Upper lobe of left lung (tissue), 6 donors: Measurements from ENCODE around the gene CDC42BPA. TPM values are rescaled to one million over a fixed set of nuclear protein-coding genes. Genes with fewer than 3 reads are reported as not detected.

Source experiments
- ATAC-seq, 2 donors: fragments of 200-7000 bp; cut with Tn5 transposase; one replicate each; pipeline ENCODE4 v1.9.1; 2022; ENCODE audit warnings: mild to moderate bottlenecking in 2 of 2, moderate library complexity in 2 of 2; ENCODE audit not compliant: low FRiP score in 2 of 2
- DNase-seq, 2 donors: peaks; one replicate each; pipeline ENCODE4 v3.0.0-alpha.2; 2019 to 2020
- H3K27ac ChIP-seq, 4 donors: fragments of 200-600 bp; sonication (generic); one replicate each; pipeline ENCODE4 v1.5.1; 2016 to 2019
- H3K27me3 ChIP-seq, 4 donors: fragments of 200-600 bp; sonication (generic); one replicate each; pipeline ENCODE4 v1.5.1; 2017 to 2019
- H3K36me3 ChIP-seq, 4 donors: fragments of 200-600 bp; sonication (generic); one replicate each; pipeline ENCODE4 v1.5.1; 2016 to 2019
- H3K4me1 ChIP-seq, 4 donors: fragments of 200-600 bp; sonication (generic); one replicate each; pipeline ENCODE4 v1.5.1; 2018 to 2019
- H3K4me3 ChIP-seq, 4 donors: fragments of 200-600 bp; sonication (generic); one replicate each; pipeline ENCODE4 v1.5.1; 2017 to 2019; ENCODE audit warnings: mild to moderate bottlenecking in 2 of 4, moderate library complexity in 1 of 4
- H3K9me3 ChIP-seq, 4 donors: fragments of 200-600 bp; sonication (generic); one replicate each; pipeline ENCODE4 v1.5.1; 2018 to 2019
- CTCF ChIP-seq, 6 experiments: fragments of 450-650 bp in 4 of 6; fragments of 200-600 bp in 2 of 6; sonication (generic) in 2 of 6; IDR thresholded peaks; one replicate each; pipeline ENCODE4 v1.5.1; 2016 to 2019; ENCODE audit warnings: antibody characterized with exemption in 6 of 6
- EP300 ChIP-seq, 4 donors: sonication (generic); formaldehyde crosslinking; IDR thresholded peaks; one replicate each; pipeline ENCODE4 v1.5.1; 2017; ENCODE audit warnings: antibody characterized with exemption in 4 of 4, control low read depth in 2 of 4
- POLR2A ChIP-seq, 4 donors: fragments of 450-650 bp; IDR thresholded peaks; one replicate each; pipeline ENCODE4 v1.5.1; 2016 to 2017; ENCODE audit warnings: antibody characterized with exemption in 4 of 4, mild to moderate bottlenecking in 2 of 4
- POLR2AphosphoS5 ChIP-seq, 2 donors: sonication (generic); formaldehyde crosslinking; IDR thresholded peaks; one replicate each; pipeline ENCODE4 v1.5.1; 2017; ENCODE audit warnings: antibody characterized with exemption in 2 of 2
- whole genome bisulfite sequencing, 2 donors: methylation state at CpG; one replicate each; pipeline ENCODE4 v1.1.5; 2017 to 2018; 5-methylcytosine and 5-hydroxymethylcytosine counted together
- total RNA-seq, 6 donors: library from RNA; depleted of rRNA in 4 of 6; stranded (reverse); fragments of >200 nt in 4 of 6; gene quantifications; one replicate each; pipeline versions ENCODE4 v1.1.0 to v1.2.1, GENCODE V29; 2016 to 2021
- donor health status: DM: no; HTN: no; CAD: no; lungs with moderate emphysema.
- donor health status: DM: no; HTN: yes; CAD: no; lungs with severe emphysema.

The CDC42BPA gene
- total RNA-seq, 6 donors from 2014 or later: 27.8 to 76.1 (median 33.1) TPM

- ATAC-seq: peak; percentile 34 to 42
- no peaks in the 10 kb centered on the region for H3K36me3 ChIP-seq
- no peaks in the 10 kb centered on the region for H3K27me3 ChIP-seq
- no peaks in the 10 kb centered on the region for H3K9me3 ChIP-seq
- no peak overlapping the region for H3K27ac ChIP-seq
- WGBS, 2 donors: 45 to 56% methylated on average over 2 of the region's 2 CpGs
- DNase-seq: no peak
- no peak overlapping the region for H3K4me3 ChIP-seq
- TF ChIP-seq EP300 (IDR thresholded peaks at IDR 0.05) (no peak), POLR2A (IDR thresholded peaks at IDR 0.05) (no peak), CTCF (IDR thresholded peaks at IDR 0.05) (no peak), POLR2AphosphoS5 (IDR thresholded peaks at IDR 0.05) (no peak)
- H3K4me1 ChIP-seq: peaks cover 0 to 19% (median 9%) of the 10 kb centered on the region in 4 donors
Observed at GRCh38 chr1:227225715-227226346, 92.5 kb downstream of the CDC42BPA start.

GRCh38 chr1:227223171-227223806 is 95.0 kb downstream of the CDC42BPA start:
- TF ChIP-seq CTCF (IDR thresholded peaks at IDR 0.05): no peak
- no peak for TF ChIP-seq POLR2AphosphoS5 (IDR thresholded peaks at IDR 0.05)
- no peak for TF ChIP-seq EP300 (IDR thresholded peaks at IDR 0.05)
- TF ChIP-seq POLR2A (IDR thresholded peaks at IDR 0.05): no peak
- no peak for ATAC-seq
- no peaks in the 10 kb centered on the region for H3K36me3 ChIP-seq
- 100% methylated on average over 1 of the region's 1 CpG for WGBS, 2 donors
- no peak for DNase-seq
- peaks cover 0 to 21% (median 11%) of the 10 kb centered on the region in 4 donors for H3K4me1 ChIP-seq
- H3K4me3 ChIP-seq: no peak overlapping the region
- H3K27me3 ChIP-seq: no peaks in the 10 kb centered on the region
- H3K9me3 ChIP-seq: no peaks in the 10 kb centered on the region
- no peak overlapping the region for H3K27ac ChIP-seq

GRCh38 chr1:227219715-227220292 is 98.5 kb downstream of the CDC42BPA start:
- no peaks in the 10 kb centered on the region for H3K27me3 ChIP-seq
- DNase-seq (no peak), ATAC-seq (no peak)
- H3K36me3 ChIP-seq: no peaks in the 10 kb centered on the region
- H3K27ac ChIP-seq: no peak overlapping the region
- H3K9me3 ChIP-seq: no peaks in the 10 kb centered on the region
- H3K4me1 ChIP-seq: peaks cover 0 to 5% (median 2%) of the 10 kb centered on the region in 4 donors
- TF ChIP-seq CTCF (IDR thresholded peaks at IDR 0.05): no peak
- no peak for TF ChIP-seq EP300 (IDR thresholded peaks at IDR 0.05)
- TF ChIP-seq POLR2A (IDR thresholded peaks at IDR 0.05): no peak
- no peak for TF ChIP-seq POLR2AphosphoS5 (IDR thresholded peaks at IDR 0.05)
- WGBS, 2 donors: 92 to 93% methylated on average over 1 of the region's 1 CpG
- no peak overlapping the region for H3K4me3 ChIP-seq

- Histone ChIP-seq H3K4me1 (peaks cover 0 to 5% (median 2%) of the 10 kb centered on the region in 4 donors), H3K27ac (no peak overlapping the region), H3K9me3 (no peaks in the 10 kb centered on the region), H3K27me3 (no peaks in the 10 kb centered on the region), H3K36me3 (no peaks in the 10 kb centered on the region), H3K4me3 (no peak overlapping the region)
- no peak for ATAC-seq
- DNase-seq: no peak
- TF ChIP-seq EP300 (IDR thresholded peaks at IDR 0.05): no peak
- TF ChIP-seq CTCF (IDR thresholded peaks at IDR 0.05): no peak
- no peak for TF ChIP-seq POLR2AphosphoS5 (IDR thresholded peaks at IDR 0.05)
- TF ChIP-seq POLR2A (IDR thresholded peaks at IDR 0.05): no peak
- 41 to 49% methylated on average over 6 of the region's 6 CpGs for WGBS, 2 donors
Observed at GRCh38 chr1:227218870-227219573, 99.3 kb downstream of the CDC42BPA start.
